ENCODE measurements around the gene CTBP2. TPM values are rescaled to one million over a fixed set of nuclear protein-coding genes. Genes with fewer than 3 reads are reported as not detected.

The CTBP2 gene
- total RNA-seq, 2 experiments from 2014 or later: 0.27 to 0.29 TPM

- no peak for DNase-seq
- H3K9me3 Mint-ChIP-seq: no peaks in the 10 kb centered on the region
- H3K36me3 Mint-ChIP-seq: peaks cover 15% of the 10 kb centered on the region
- ChIA-PET CTCF (no interaction called here), POLR2A (no interaction called here)
- H3K4me3 Mint-ChIP-seq: no peak overlapping the region
- no peaks in the 10 kb centered on the region for H3K27me3 Mint-ChIP-seq
- peaks cover 17% of the 10 kb centered on the region for H3K4me1 Mint-ChIP-seq (ENCODE audit: low read depth)
- intact Hi-C loops (cut with micrococcal nuclease): no loop called here
- H3K27ac Mint-ChIP-seq: no peak overlapping the region
Observed at GRCh38 chr10:124972637-124973036, 187.7 kb downstream of the CTBP2 start.

GRCh38 chr10:124971276-124971675 lies 189.1 kb downstream of the CTBP2 start:
- DNase-seq: no peak
- no peak overlapping the region for H3K4me3 Mint-ChIP-seq
- peaks cover 23% of the 10 kb centered on the region for H3K36me3 Mint-ChIP-seq
- no peak overlapping the region for H3K27ac Mint-ChIP-seq
- intact Hi-C loops (cut with micrococcal nuclease): no loop called here
- peaks cover 16% of the 10 kb centered on the region for H3K4me1 Mint-ChIP-seq (ENCODE audit: low read depth)
- POLR2A ChIA-PET: no interaction called here
- no peaks in the 10 kb centered on the region for H3K27me3 Mint-ChIP-seq
- CTCF ChIA-PET: no interaction called here
- no peaks in the 10 kb centered on the region for H3K9me3 Mint-ChIP-seq

GRCh38 chr10:124967255-124967654 lies 193.1 kb downstream of the CTBP2 start:
- Mint-ChIP-seq H3K27ac (no peak overlapping the region), H3K36me3 (peaks cover 13% of the 10 kb centered on the region), H3K4me3 (no peak overlapping the region), H3K27me3 (no peaks in the 10 kb centered on the region), H3K4me1 (ENCODE audit: low read depth) (peaks cover 11% of the 10 kb centered on the region), H3K9me3 (no peaks in the 10 kb centered on the region)
- ChIA-PET POLR2A (no interaction called here), CTCF (no interaction called here)
- DNase-seq: no peak
- intact Hi-C loops (cut with micrococcal nuclease): no loop called here

- H3K4me3 Mint-ChIP-seq: no peak overlapping the region
- POLR2A ChIA-PET: no interaction called here
- DNase-seq: no peak
- no peaks in the 10 kb centered on the region for H3K27me3 Mint-ChIP-seq
- H3K9me3 Mint-ChIP-seq: no peaks in the 10 kb centered on the region
- H3K27ac Mint-ChIP-seq: no peak overlapping the region
- peaks cover 13% of the 10 kb centered on the region for H3K36me3 Mint-ChIP-seq
- peaks cover 12% of the 10 kb centered on the region for H3K4me1 Mint-ChIP-seq (ENCODE audit: low read depth)
- CTCF ChIA-PET: no interaction called here
- intact Hi-C loops (cut with micrococcal nuclease): no loop called here
Observed at GRCh38 chr10:124966008-124966407, 194.4 kb downstream of the CTBP2 start.

GRCh38 chr10:124963866-124964720 lies 196.3 kb downstream of the CTBP2 start:
- no peaks in the 10 kb centered on the region for H3K9me3 Mint-ChIP-seq
- intact Hi-C loops (cut with micrococcal nuclease): no loop called here
- POLR2A ChIA-PET: no interaction called here
- H3K36me3 Mint-ChIP-seq: peaks cover 17% of the 10 kb centered on the region
- no peak for DNase-seq
- CTCF ChIA-PET: no interaction called here
- H3K27ac Mint-ChIP-seq: no peak overlapping the region
- H3K4me1 Mint-ChIP-seq (ENCODE audit: low read depth): peaks cover 16% of the 10 kb centered on the region
- no peaks in the 10 kb centered on the region for H3K27me3 Mint-ChIP-seq
- no peak overlapping the region for H3K4me3 Mint-ChIP-seq

- ChIA-PET POLR2A (interaction anchor here (1.0 kb wide), 1 partner anchor 46 kb away, joined by 3 read pairs; no protein-coding TSS in a partner anchor), CTCF (interaction anchor here (0.9 kb wide), 1 partner anchor 30 kb away, joined by 3 read pairs; no protein-coding TSS in a partner anchor)
- no peak overlapping the region for H3K4me3 Mint-ChIP-seq
- no peaks in the 10 kb centered on the region for H3K9me3 Mint-ChIP-seq
- intact Hi-C loops (cut with micrococcal nuclease): no loop called here
- DNase-seq: no peak
- peaks cover 27% of the 10 kb centered on the region for H3K4me1 Mint-ChIP-seq (ENCODE audit: low read depth)
- H3K36me3 Mint-ChIP-seq: peaks cover 15% of the 10 kb centered on the region
- no peaks in the 10 kb centered on the region for H3K27me3 Mint-ChIP-seq
- H3K27ac Mint-ChIP-seq: no peak overlapping the region
Observed at GRCh38 chr10:124962421-124962820, 197.9 kb downstream of the CTBP2 start.

- Mint-ChIP-seq H3K9me3 (no peaks in the 10 kb centered on the region), H3K4me1 (ENCODE audit: low read depth) (peaks cover 35% of the 10 kb centered on the region), H3K27me3 (no peaks in the 10 kb centered on the region), H3K4me3 (no peak overlapping the region), H3K27ac (no peak overlapping the region), H3K36me3 (peaks cover 7% of the 10 kb centered on the region)
- intact Hi-C loops (cut with micrococcal nuclease): no loop called here
- ChIA-PET CTCF (no interaction called here), POLR2A (interaction anchor here (0.7 kb wide), 1 partner anchor 17 kb away, joined by 3 read pairs; no protein-coding TSS in a partner anchor)
- no peak for DNase-seq
Observed at GRCh38 chr10:124961248-124961570, 199.2 kb downstream of the CTBP2 start.

- no peak overlapping the region for H3K4me3 Mint-ChIP-seq
- ChIA-PET POLR2A (no interaction called here), CTCF (no interaction called here)
- H3K27ac Mint-ChIP-seq: no peak overlapping the region
- H3K4me1 Mint-ChIP-seq (ENCODE audit: low read depth): peaks cover 42% of the 10 kb centered on the region
- H3K9me3 Mint-ChIP-seq: no peaks in the 10 kb centered on the region
- intact Hi-C loops (cut with micrococcal nuclease): no loop called here
- H3K27me3 Mint-ChIP-seq: no peaks in the 10 kb centered on the region
- peaks cover 7% of the 10 kb centered on the region for H3K36me3 Mint-ChIP-seq
- DNase-seq: no peak
Observed at GRCh38 chr10:124959564-124959963, 200.8 kb downstream of the CTBP2 start.

- H3K27ac Mint-ChIP-seq: no peak overlapping the region
- intact Hi-C loops (cut with micrococcal nuclease): no loop called here
- POLR2A ChIA-PET: no interaction called here
- no peak for DNase-seq
- peaks cover 11% of the 10 kb centered on the region for H3K36me3 Mint-ChIP-seq
- CTCF ChIA-PET: no interaction called here
- no peak overlapping the region for H3K4me3 Mint-ChIP-seq
- peaks cover 46% of the 10 kb centered on the region for H3K4me1 Mint-ChIP-seq (ENCODE audit: low read depth)
- H3K27me3 Mint-ChIP-seq: no peaks in the 10 kb centered on the region
- no peaks in the 10 kb centered on the region for H3K9me3 Mint-ChIP-seq
Observed at GRCh38 chr10:124957404-124957947, 202.9 kb downstream of the CTBP2 start.

- Mint-ChIP-seq H3K9me3 (no peaks in the 10 kb centered on the region), H3K4me3 (no peak overlapping the region), H3K27me3 (no peaks in the 10 kb centered on the region), H3K4me1 (ENCODE audit: low read depth) (peaks cover 45% of the 10 kb centered on the region), H3K36me3 (peaks cover 11% of the 10 kb centered on the region), H3K27ac (no peak overlapping the region)
- no peak for DNase-seq
- intact Hi-C loops (cut with micrococcal nuclease): no loop called here
- CTCF ChIA-PET: no interaction called here
- POLR2A ChIA-PET: no interaction called here
Observed at GRCh38 chr10:124956764-124957163, 203.6 kb downstream of the CTBP2 start.

- no peak overlapping the region for H3K4me3 Mint-ChIP-seq
- DNase-seq: no peak
- intact Hi-C loops (cut with micrococcal nuclease): no loop called here
- H3K27ac Mint-ChIP-seq: no peak overlapping the region
- ChIA-PET CTCF (no interaction called here), POLR2A (no interaction called here)
- no peaks in the 10 kb centered on the region for H3K9me3 Mint-ChIP-seq
- no peaks in the 10 kb centered on the region for H3K27me3 Mint-ChIP-seq
- peaks cover 41% of the 10 kb centered on the region for H3K4me1 Mint-ChIP-seq (ENCODE audit: low read depth)
- peaks cover 9% of the 10 kb centered on the region for H3K36me3 Mint-ChIP-seq
Observed at GRCh38 chr10:124955868-124956267, 204.5 kb downstream of the CTBP2 start.

GRCh38 chr10:124955243-124955642 lies 205.1 kb downstream of the CTBP2 start:
- ChIA-PET CTCF (no interaction called here), POLR2A (no interaction called here)
- H3K9me3 Mint-ChIP-seq: no peaks in the 10 kb centered on the region
- peaks cover 9% of the 10 kb centered on the region for H3K36me3 Mint-ChIP-seq
- no peaks in the 10 kb centered on the region for H3K27me3 Mint-ChIP-seq
- H3K4me3 Mint-ChIP-seq: no peak overlapping the region
- intact Hi-C loops (cut with micrococcal nuclease): no loop called here
- no peak for DNase-seq
- peaks cover 41% of the 10 kb centered on the region for H3K4me1 Mint-ChIP-seq (ENCODE audit: low read depth)
- H3K27ac Mint-ChIP-seq: no peak overlapping the region

- Mint-ChIP-seq H3K27me3 (no peaks in the 10 kb centered on the region), H3K4me3 (no peak overlapping the region), H3K27ac (no peak overlapping the region), H3K36me3 (peaks cover 8% of the 10 kb centered on the region), H3K4me1 (ENCODE audit: low read depth) (peaks cover 32% of the 10 kb centered on the region), H3K9me3 (no peaks in the 10 kb centered on the region)
- POLR2A ChIA-PET: no interaction called here
- no peak for DNase-seq
- intact Hi-C loops (cut with micrococcal nuclease): no loop called here
- CTCF ChIA-PET: interaction anchor here (1.2 kb wide), 1 partner anchor 34 kb away, joined by 3 read pairs; no protein-coding TSS in a partner anchor
Observed at GRCh38 chr10:124953421-124953820, 206.9 kb downstream of the CTBP2 start.

All from activated CD4-positive, alpha-beta memory T cell treated with anti-CD3 and anti-CD28 coated beads for 36 hours (primary cell).